Astrocyte (in vitro differentiated cells and primary cell): ENCODE results near the gene MMP23B. TPM values are rescaled to one million over a fixed set of nuclear protein-coding genes. Genes with fewer than 3 reads are reported as not detected.
"Not testable (repeated sequence)": the region's sequence is repeated elsewhere in the genome, so short reads cannot be mapped to it uniquely, and the experiment has no call there.

Experiments used
- DNase-seq: peaks from one replicate; pipeline ENCODE4 v3.0.0-alpha.2; 2010; ENCODE audit warnings: low read depth
- FAIRE-seq: peaks from 2 replicates; lab custom pipeline; 2011; peaks lifted over from hg19 to GRCh38; lab: Jason Lieb, UNC
- H2AFZ ChIP-seq: 2 replicates; pipeline ENCODE4 v1.6.0; 2012; ENCODE audit warnings: low read depth, low read length, inconsistent platforms
- H3K27ac ChIP-seq: 2 replicates; pipeline ENCODE4 v1.5.1; 2011; ENCODE audit warnings: low read depth, low read length, inconsistent platforms
- H3K27me3 ChIP-seq: 2 replicates; pipeline ENCODE4 v1.6.0; 2011; ENCODE audit warnings: low read length, inconsistent platforms; ENCODE audit not compliant: insufficient read depth
- H3K36me3 ChIP-seq: 2 replicates; pipeline ENCODE4 v1.5.1; 2011; ENCODE audit warnings: low read length, inconsistent platforms; ENCODE audit not compliant: insufficient read depth
- H3K4me1 ChIP-seq: 2 replicates; pipeline ENCODE4 v1.5.1; 2011; ENCODE audit warnings: low read length, inconsistent platforms; ENCODE audit not compliant: insufficient read depth
- H3K4me2 ChIP-seq: 2 replicates; pipeline ENCODE4 v1.6.0; 2012; ENCODE audit warnings: low read length, inconsistent platforms
- H3K4me3 ChIP-seq: 2 replicates; pipeline ENCODE4 v1.5.1; 2011; ENCODE audit warnings: low read depth, mild to moderate bottlenecking, low read length, inconsistent platforms; ENCODE audit not compliant: insufficient read depth
- H3K79me2 ChIP-seq: 2 replicates; pipeline ENCODE4 v1.6.0; 2012; ENCODE audit warnings: mild to moderate bottlenecking, low read length, inconsistent platforms; ENCODE audit not compliant: insufficient read depth
- H3K9ac ChIP-seq: 2 replicates; pipeline ENCODE4 v1.6.0; 2012; ENCODE audit warnings: mild to moderate bottlenecking, low read length, inconsistent platforms
- H3K9me3 ChIP-seq: 2 replicates; pipeline ENCODE4 v1.5.1; 2012; ENCODE audit warnings: low read depth, mild to moderate bottlenecking, low read length, inconsistent platforms; ENCODE audit not compliant: insufficient read depth
- H4K20me1 ChIP-seq: 2 replicates; pipeline ENCODE4 v1.6.0; 2012; ENCODE audit warnings: low read length, inconsistent platforms; ENCODE audit not compliant: insufficient read depth
- H3K27ac Mint-ChIP-seq: one replicate; pipeline ENCODE4 v1.8.0; 2021; ENCODE audit warnings: mild to moderate bottlenecking, mixed read lengths; ENCODE audit not compliant: unreplicated experiment
- H3K27me3 Mint-ChIP-seq: one replicate; pipeline ENCODE4 v1.8.0; 2021; ENCODE audit warnings: low read depth, mixed read lengths; ENCODE audit not compliant: unreplicated experiment
- H3K36me3 Mint-ChIP-seq: one replicate; pipeline ENCODE4 v1.8.0; 2021; ENCODE audit warnings: low read depth, mixed read lengths; ENCODE audit not compliant: unreplicated experiment
- H3K4me1 Mint-ChIP-seq: one replicate; pipeline ENCODE4 v1.8.0; 2021; ENCODE audit warnings: low read depth, mixed read lengths; ENCODE audit not compliant: unreplicated experiment
- H3K4me3 Mint-ChIP-seq: one replicate; pipeline ENCODE4 v1.8.0; 2021; ENCODE audit warnings: mild to moderate bottlenecking, moderate library complexity, mixed read lengths; ENCODE audit not compliant: unreplicated experiment
- H3K9me3 Mint-ChIP-seq: one replicate; pipeline ENCODE4 v1.8.0; 2021; ENCODE audit warnings: mild to moderate bottlenecking, mixed read lengths; ENCODE audit not compliant: unreplicated experiment
- total RNA-seq: library from RNA; stranded (reverse); gene quantifications from 2 replicates; pipeline ENCODE4 v1.2.1, GENCODE V29; 2021

MMP23B gene
- total RNA-seq, 1 donor from 2014 or later = 40.7 TPM

DNA sequence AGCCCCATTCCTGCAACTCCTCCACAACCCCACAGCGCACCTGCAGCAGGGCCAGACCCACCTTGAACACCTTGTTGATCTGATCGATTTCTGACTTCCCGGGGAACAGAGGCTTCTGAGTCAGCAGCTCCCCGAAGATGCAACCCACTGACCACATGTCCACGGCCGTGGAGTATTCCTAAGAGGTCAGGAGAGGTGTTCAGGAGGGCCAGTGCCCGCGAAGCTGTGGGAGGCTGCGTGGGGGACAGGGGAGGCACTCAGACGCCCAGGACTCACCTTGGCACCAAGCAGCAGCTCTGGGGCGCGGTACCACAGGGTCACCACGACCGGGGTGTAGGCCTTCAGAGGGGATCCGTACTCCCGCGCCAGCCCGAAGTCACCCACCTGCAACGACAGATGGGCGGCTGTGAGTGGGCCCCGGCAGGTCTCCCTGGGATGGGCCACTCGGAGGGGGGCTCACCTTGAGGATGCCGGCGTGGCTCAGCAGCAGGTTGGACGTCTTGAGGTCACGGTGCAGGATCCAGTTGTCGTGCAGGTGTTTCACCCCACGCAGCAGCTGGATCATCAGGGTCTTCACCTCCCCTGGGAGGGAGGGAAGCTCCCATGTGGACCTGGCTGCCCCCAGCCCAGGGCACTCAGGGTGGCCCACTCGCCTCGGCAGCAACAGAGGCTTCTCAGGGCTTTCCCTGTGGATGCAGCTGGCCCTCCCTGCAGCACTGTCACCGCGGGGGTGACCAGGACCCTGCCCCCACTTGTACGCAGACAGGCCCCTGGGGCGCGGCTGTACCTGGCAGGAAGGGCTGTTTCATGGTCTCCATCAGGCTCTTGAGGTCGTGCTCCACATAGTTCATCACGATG lies 4.9 kb downstream of the MMP23B start:
- not testable (repeated sequence) for H3K9me3 Mint-ChIP-seq, H3K79me2 ChIP-seq, H3K36me3 ChIP-seq, H3K27me3 Mint-ChIP-seq, H3K27me3 ChIP-seq, H3K36me3 Mint-ChIP-seq, H3K4me2 ChIP-seq, FAIRE-seq, H4K20me1 ChIP-seq, H3K4me3 ChIP-seq, DNase-seq, H2AFZ ChIP-seq, H3K4me1 ChIP-seq, H3K4me1 Mint-ChIP-seq, H3K4me3 Mint-ChIP-seq, H3K27ac ChIP-seq, H3K9me3 ChIP-seq, H3K9ac ChIP-seq, H3K27ac Mint-ChIP-seq

DNA sequence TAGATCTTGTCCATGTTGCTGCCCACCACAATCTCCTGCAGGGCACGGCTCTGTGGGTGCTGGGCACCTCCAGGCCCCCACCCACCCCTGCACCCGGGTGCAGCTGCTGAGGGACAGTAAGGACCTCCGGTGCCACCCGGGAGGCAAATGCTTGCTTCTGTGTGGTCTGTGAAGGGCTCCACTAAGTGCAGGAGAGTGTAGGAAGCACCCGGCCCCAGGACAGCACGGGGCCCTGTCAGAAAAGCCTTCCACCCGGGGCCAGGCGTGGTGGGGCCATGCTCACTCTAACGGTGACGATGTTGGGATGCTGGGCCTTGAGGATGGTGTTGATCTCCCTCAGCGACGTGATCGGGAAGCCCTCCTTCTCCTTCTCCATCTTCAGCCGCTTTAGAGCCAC lies 5.5 kb downstream of the MMP23B start:
- not testable (repeated sequence) for DNase-seq, H3K4me1 Mint-ChIP-seq, H3K27me3 Mint-ChIP-seq, H3K4me3 Mint-ChIP-seq, H3K9me3 Mint-ChIP-seq, H3K36me3 ChIP-seq, FAIRE-seq, H4K20me1 ChIP-seq, H3K4me2 ChIP-seq, H3K4me1 ChIP-seq, H3K27me3 ChIP-seq, H3K9ac ChIP-seq, H3K4me3 ChIP-seq, H2AFZ ChIP-seq, H3K79me2 ChIP-seq, H3K27ac Mint-ChIP-seq, H3K9me3 ChIP-seq, H3K27ac ChIP-seq, H3K36me3 Mint-ChIP-seq

DNA sequence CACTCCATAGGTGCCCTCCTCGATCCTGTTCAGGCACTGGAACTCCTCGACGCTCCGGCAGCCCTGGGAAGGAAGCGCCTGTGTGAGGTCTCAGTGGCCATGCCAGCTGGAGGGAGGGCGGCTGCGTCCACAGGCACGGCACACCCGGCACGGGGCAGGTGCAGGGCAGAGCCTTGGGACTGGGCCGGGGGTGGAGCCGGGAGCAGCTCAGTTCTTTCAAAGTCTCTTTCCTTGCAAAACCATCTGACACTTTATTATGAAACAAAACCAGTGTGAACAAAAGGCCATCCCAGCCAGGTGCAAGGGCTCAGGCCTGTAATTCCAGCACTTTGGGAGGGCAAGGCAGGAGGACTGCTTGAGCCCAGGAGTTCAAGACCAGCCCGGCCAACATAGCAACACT lies 6.6 kb downstream of the MMP23B start:
- H3K27ac Mint-ChIP-seq, H3K4me3 Mint-ChIP-seq, H3K9ac ChIP-seq, H3K4me3 ChIP-seq, H3K9me3 Mint-ChIP-seq, FAIRE-seq, H3K9me3 ChIP-seq, H3K27me3 Mint-ChIP-seq, H3K36me3 Mint-ChIP-seq, H3K27me3 ChIP-seq, H3K36me3 ChIP-seq, H2AFZ ChIP-seq, H3K4me2 ChIP-seq, DNase-seq, H4K20me1 ChIP-seq, H3K79me2 ChIP-seq, H3K27ac ChIP-seq, H3K4me1 ChIP-seq, H3K4me1 Mint-ChIP-seq: not testable (repeated sequence)

DNA sequence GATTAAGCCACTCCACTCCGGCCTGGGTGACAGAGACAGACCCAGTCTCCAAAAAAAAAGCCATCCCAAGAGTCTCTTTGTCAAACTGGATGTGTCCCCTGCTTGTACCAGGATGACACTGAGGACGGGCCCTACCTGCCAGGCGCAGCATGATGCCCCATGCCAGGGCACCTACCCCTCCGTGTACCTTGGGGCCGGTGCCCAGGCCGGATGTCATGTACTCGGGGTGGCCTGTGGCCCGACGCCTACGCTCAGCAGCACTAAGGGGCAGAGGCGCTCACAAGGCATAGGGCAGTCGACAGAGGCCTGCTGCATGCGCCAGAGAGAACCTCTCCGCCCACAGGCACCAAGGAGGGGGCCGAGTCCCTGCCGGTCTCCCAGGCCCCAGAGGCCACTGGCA lies 7.4 kb downstream of the MMP23B start:
- not testable (repeated sequence) for H3K27me3 ChIP-seq, H3K36me3 ChIP-seq, H3K4me1 ChIP-seq, H3K9me3 Mint-ChIP-seq, H3K4me3 Mint-ChIP-seq, H3K27me3 Mint-ChIP-seq, H3K36me3 Mint-ChIP-seq, DNase-seq, H3K4me3 ChIP-seq, H2AFZ ChIP-seq, H3K79me2 ChIP-seq, H3K4me1 Mint-ChIP-seq, H4K20me1 ChIP-seq, H3K27ac Mint-ChIP-seq, FAIRE-seq, H3K9ac ChIP-seq, H3K4me2 ChIP-seq, H3K27ac ChIP-seq, H3K9me3 ChIP-seq

DNA sequence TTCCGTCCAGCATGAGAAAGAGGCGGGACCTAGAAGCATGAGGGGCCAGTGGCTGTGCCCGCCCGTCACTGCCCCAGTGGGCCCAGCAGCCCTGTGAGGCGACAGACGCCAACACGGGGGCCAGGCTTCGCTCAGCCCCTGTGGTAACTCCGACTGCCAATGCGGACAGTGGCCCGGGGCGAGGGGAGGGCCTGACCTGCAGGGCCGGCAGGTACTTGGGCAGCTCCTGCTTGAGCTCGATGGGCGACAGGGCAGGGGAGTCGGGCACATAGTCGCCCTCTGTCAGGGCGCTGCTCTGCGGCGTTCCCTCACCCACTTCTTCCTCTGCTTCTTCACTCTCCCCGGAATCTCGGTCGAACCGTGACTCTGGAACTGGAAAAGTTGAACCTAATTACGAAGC lies 8.1 kb downstream of the MMP23B start:
- not testable (repeated sequence) for H3K4me1 ChIP-seq, H3K27ac Mint-ChIP-seq

DNA sequence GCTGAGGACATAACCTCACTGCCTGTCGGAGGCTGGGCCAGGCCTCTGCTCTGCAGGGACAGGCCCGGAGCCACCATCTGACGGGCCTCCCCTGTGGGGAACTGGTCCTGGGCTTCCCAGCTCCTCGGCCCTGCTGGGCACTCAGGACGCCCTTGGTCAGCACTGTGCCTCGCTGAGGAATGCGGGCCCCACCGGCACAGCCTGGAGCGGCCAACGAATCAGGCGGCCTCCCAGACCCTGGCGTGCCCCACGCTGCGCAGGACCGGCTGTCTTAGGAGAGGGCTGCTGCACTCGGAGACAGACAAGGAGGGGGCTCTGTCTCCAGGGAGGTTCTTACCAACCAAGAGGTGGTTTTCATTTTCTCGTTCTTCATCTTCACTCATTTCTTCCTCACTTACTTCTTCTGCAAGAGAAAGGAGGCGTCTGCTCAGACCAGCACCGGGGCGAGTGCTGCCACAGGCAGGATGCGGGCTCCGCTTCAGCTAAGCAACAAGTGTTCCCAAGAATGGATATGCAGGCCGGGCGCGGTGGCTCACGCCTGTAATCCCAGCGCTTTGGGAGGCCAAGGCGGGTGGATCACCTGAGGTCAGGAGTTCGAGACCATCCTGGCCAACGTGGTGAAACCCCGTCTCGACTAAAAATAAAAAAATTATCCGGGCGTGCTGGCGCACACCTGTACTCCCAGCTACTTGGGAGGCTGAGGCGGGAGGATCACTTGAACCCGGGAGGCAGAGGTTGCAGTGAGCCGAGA lies 8.9 kb downstream of the MMP23B start:
- not testable (repeated sequence) for H3K4me1 Mint-ChIP-seq, DNase-seq, H3K9me3 Mint-ChIP-seq, H3K4me1 ChIP-seq, H3K4me3 Mint-ChIP-seq, H3K4me2 ChIP-seq, H3K27ac Mint-ChIP-seq, H3K27me3 ChIP-seq, H3K36me3 Mint-ChIP-seq, H4K20me1 ChIP-seq, H2AFZ ChIP-seq, H3K79me2 ChIP-seq, H3K27ac ChIP-seq, H3K9ac ChIP-seq, H3K36me3 ChIP-seq, H3K9me3 ChIP-seq, H3K4me3 ChIP-seq, FAIRE-seq, H3K27me3 Mint-ChIP-seq

More for the DNA sequence above, 8.1 kb downstream of the MMP23B start:
- not testable (repeated sequence) for DNase-seq, H3K4me3 ChIP-seq, H3K79me2 ChIP-seq, H3K36me3 ChIP-seq, FAIRE-seq, H3K4me1 Mint-ChIP-seq, H3K9me3 ChIP-seq, H3K4me3 Mint-ChIP-seq, H3K9me3 Mint-ChIP-seq, H2AFZ ChIP-seq, H3K27ac ChIP-seq, H4K20me1 ChIP-seq, H3K27me3 Mint-ChIP-seq, H3K4me2 ChIP-seq, H3K27me3 ChIP-seq, H3K9ac ChIP-seq, H3K36me3 Mint-ChIP-seq
